Mucosa of descending colon (tissue), 3 donors: Measurements from ENCODE around the gene CRACR2A. TPM values are rescaled to one million over a fixed set of nuclear protein-coding genes. Genes with fewer than 3 reads are reported as not detected.

Source experiments
- ATAC-seq: fragments of 200-7000 bp; cut with Tn5 transposase; one replicate; pipeline ENCODE4 v1.9.1; 2020; ENCODE audit warnings: mild to moderate bottlenecking, moderate library complexity
- DNase-seq, 3 donors: peaks; one replicate each; pipeline ENCODE4 v3.0.0-alpha.2; 2020
- H3K36me3 ChIP-seq: fragments of 200-600 bp; one replicate; pipeline ENCODE4 v1.8.0; 2021; ENCODE audit warnings: low read depth, mild to moderate bottlenecking
- H3K4me1 ChIP-seq: fragments of 200-600 bp; one replicate; pipeline ENCODE4 v1.8.0; 2021; ENCODE audit warnings: low read depth, mild to moderate bottlenecking
- H3K4me3 ChIP-seq: fragments of 200-600 bp; one replicate; pipeline ENCODE4 v1.8.0; 2021; ENCODE audit warnings: mild to moderate bottlenecking
- H3K9me3 ChIP-seq: fragments of 200-600 bp; one replicate; pipeline ENCODE4 v1.8.0; 2021; ENCODE audit warnings: mild to moderate bottlenecking
- CTCF ChIP-seq: fragments of 200-600 bp; IDR thresholded peaks from one replicate; pipeline ENCODE4 v1.8.0; 2022; ENCODE audit warnings: antibody characterized with exemption, mild to moderate bottlenecking
- intact Hi-C, 2 donors: fragments of 100-400 bp; cut with DNase I in 1 of 2; cut with micrococcal nuclease in 1 of 2; formaldehyde crosslinking; loops; one replicate each; pipeline versions ENCODE4 v1.11.0 to v1.11.1; 2022; cut with DNase I, micrococcal nuclease
- total RNA-seq, 3 donors: library from RNA; stranded (reverse); fragmentation: NEBNext Ultra II Directional in 2 of 3; extraction: Animal tissue kit (Norgen Biotek cat#: 25700) in 2 of 3; gene quantifications; one replicate each; pipeline versions ENCODE4 v1.2.1 to v1.2.4, GENCODE V29; 2021 to 2023
- donor health status: DM: no; HTN: no; CAD: no; lungs with moderate emphysema.
- donor health status: DM: no; HTN: no; CAD: no.
- donor health status: DM: no; HTN: yes; CAD: no.

CRACR2A gene
- total RNA-seq, 3 donors from 2014 or later: 26.9 to 72.5 (median 69.7) TPM

DNA sequence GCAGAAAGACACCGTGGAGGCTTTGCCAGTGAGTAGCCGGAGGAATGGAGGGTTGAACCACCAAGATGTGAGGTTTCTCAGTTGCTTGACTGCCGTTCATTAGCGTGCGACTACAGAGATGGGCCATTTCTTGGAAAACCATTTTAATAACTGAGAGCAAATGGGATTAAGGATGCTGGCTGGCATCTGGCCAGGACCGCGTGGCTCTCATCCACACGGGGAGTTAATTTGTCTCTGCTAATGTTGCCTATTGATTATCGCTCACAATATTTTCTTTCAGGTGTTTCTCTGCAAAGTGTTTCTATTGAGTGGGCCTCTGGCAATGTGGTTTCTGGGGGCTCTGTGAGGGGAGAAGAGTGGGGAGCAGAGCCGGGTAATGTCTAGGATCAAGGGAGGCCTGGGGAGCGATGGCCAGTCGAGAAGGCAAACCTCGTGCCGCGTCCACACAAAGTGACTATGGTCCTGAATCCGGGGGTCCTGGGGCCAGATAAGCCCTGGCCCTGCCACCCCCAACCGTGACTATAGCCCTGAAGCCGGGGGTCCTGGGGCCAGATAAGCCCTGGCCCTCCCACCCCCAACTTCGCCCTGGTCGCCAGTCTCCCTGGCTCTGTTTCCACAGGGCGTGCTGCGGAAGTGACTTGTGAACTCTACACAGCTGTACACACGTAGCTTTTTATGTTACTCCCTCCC is 151.3 kb downstream of the CRACR2A start:
- no peak for ATAC-seq
- intact Hi-C loops: no loop called here
- H3K9me3 ChIP-seq: no peaks in the 10 kb centered on the region
- no peak for DNase-seq
- no peak overlapping the region for H3K4me3 ChIP-seq
- no peak for TF ChIP-seq CTCF
- H3K36me3 ChIP-seq: no peaks in the 10 kb centered on the region
- no peaks in the 10 kb centered on the region for H3K4me1 ChIP-seq

- DNase-seq (no peak), ATAC-seq (no peak)
- Histone ChIP-seq H3K4me3 (no peak overlapping the region), H3K36me3 (no peaks in the 10 kb centered on the region), H3K9me3 (no peaks in the 10 kb centered on the region), H3K4me1 (no peaks in the 10 kb centered on the region)
- intact Hi-C loops: no loop called here
- no peak for TF ChIP-seq CTCF
Measured at GRCh38 chr12:3600951-3601350, 152.0 kb downstream of the CRACR2A start.

GRCh38 chr12:3600039-3600720 is 152.7 kb downstream of the CRACR2A start:
- Histone ChIP-seq H3K9me3 (no peaks in the 10 kb centered on the region), H3K4me3 (no peak overlapping the region), H3K36me3 (no peaks in the 10 kb centered on the region), H3K4me1 (no peaks in the 10 kb centered on the region)
- ATAC-seq: no peak
- DNase-seq: no peak
- intact Hi-C loops: no loop called here
- TF ChIP-seq CTCF: no peak

DNA sequence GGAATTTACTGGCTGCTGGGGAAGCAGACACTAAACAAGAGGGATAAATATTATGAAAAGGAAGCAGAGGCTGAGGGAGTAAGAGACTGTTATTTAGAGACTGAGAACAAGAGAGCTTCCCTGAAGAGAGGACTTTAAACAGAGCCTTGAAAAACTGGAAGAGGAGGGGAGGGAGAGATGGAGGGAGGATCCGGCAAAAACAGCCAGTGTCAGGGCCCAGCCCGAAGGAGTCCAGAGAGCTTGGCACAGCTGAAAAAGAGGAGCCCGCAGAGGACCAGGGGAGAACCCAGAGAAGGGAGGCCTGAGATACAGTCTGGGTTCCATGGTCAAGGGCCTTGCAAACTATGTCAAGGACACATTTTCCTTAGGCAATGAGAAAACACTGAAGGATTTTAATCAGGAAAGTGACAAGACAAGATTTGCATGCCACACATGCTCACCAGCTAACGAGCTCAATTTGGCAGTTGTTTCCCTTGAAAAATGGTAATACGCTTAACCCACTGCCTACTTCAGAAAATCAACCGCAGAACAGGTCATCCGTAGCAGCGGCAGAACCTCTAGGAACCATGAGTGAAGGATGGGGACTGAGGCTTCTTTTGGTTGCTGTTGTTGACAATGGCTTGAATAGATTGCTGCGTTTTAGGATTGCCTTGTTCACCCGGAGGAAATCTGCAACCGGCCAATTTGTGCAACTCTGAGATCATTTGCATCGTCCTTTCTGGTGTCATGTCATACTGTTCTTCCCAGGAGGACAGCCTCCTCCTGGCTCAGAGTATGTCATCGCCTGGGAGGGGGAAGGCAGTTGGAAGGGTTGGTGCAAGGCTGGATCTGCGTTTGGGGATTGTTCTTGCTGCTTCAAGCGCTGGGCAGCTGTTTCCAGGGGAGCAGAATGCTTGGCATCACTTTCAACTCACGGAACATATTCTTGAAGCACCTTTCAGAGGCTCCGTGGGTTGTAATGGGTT is 153.7 kb downstream of the CRACR2A start:
- DNase-seq: no peak
- TF ChIP-seq CTCF: no peak
- ATAC-seq: no peak
- Histone ChIP-seq H3K36me3 (no peaks in the 10 kb centered on the region), H3K4me1 (no peaks in the 10 kb centered on the region), H3K9me3 (no peaks in the 10 kb centered on the region), H3K4me3 (no peak overlapping the region)
- intact Hi-C loops: no loop called here

DNA sequence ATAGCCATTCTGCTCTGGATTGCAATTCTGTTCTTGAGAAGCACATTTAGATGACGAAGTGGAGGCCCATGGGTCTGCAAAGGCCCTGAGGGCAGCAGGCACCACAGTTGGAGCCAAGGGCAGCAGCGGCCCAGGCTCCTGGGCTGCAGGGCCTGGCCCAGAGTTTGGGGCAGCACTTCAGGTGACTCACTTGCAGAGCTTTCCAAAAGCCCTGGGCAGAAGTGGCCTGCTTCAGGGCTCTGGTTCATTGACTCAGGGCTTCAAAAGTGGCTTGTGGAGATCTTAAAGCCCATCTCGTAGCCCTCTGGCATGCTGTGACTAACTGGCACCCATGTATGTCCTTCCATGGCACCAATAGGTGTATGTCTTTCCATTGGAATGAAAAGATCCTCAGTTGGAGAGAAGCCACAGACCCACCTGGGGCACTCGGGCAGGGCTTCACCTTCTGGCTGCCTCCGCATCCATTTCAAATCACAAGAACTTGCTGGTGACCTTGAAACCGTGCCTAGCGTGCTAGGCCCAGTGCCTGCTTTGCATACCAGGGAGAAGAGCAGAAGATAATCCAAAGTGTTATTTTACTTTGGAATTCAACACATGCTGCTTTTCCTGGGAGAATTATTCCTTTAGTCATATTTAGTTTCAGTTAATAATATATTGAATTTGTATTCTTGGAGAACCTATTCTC is 155.2 kb downstream of the CRACR2A start:
- no peaks in the 10 kb centered on the region for H3K36me3 ChIP-seq
- ATAC-seq: no peak
- no peak for TF ChIP-seq CTCF
- DNase-seq: no peak
- no peaks in the 10 kb centered on the region for H3K9me3 ChIP-seq
- no peak overlapping the region for H3K4me3 ChIP-seq
- no peaks in the 10 kb centered on the region for H3K4me1 ChIP-seq
- intact Hi-C loops: no loop called here
